ENCODE data around the gene TMEM259. TPM values are rescaled to one million over a fixed set of nuclear protein-coding genes. Genes with fewer than 3 reads are reported as not detected.

TMEM259 gene
- total RNA-seq: 100 to 1,000 TPM; 127 to 161 (median 143) TPM
- 164 TPM for polyA plus RNA-seq
- long read RNA-seq, donor 1, transcript TMEM259-208 (1 exons, 1,637 nt): minor isoform, 26 of 508 reads
- long read RNA-seq, donor 1, transcript TMEM259-202 (11 exons, 2,748 nt): major isoform, 224 of 508 reads
- long read RNA-seq, donor 1, partial matches to known transcripts: 34 of 508 reads
- long read RNA-seq, donor 1, other reads (novel, unspliced or antisense): 221 of 508 reads
- long read RNA-seq, donor 2, transcript TMEM259-208 (1 exons, 1,637 nt): minor isoform, 25 of 294 reads
- long read RNA-seq, donor 2, transcript TMEM259-202 (11 exons, 2,748 nt): major isoform, 115 of 294 reads
- long read RNA-seq, donor 2, partial matches to known transcripts: 25 of 294 reads
- long read RNA-seq, donor 2, other reads (novel, unspliced or antisense): 126 of 294 reads
- long read RNA-seq, donor 3, transcript TMEM259-202 (11 exons, 2,748 nt): major isoform, 88 of 282 reads
- long read RNA-seq, donor 3, transcript TMEM259-208 (1 exons, 1,637 nt): minor isoform, 37 of 282 reads
- long read RNA-seq, donor 3, transcript TMEM259-204 (6 exons, 626 nt): minor isoform, 6 of 282 reads
- long read RNA-seq, donor 3, partial matches to known transcripts: 79 of 282 reads
- long read RNA-seq, donor 3, other reads (novel, unspliced or antisense): 72 of 282 reads
- long read RNA-seq, donor 4, transcript TMEM259-208 (1 exons, 1,637 nt): minor isoform, 38 of 297 reads
- long read RNA-seq, donor 4, transcript TMEM259-202 (11 exons, 2,748 nt): major isoform, 96 of 297 reads
- long read RNA-seq, donor 4, partial matches to known transcripts: 20 of 297 reads
- long read RNA-seq, donor 4, other reads (novel, unspliced or antisense): 143 of 297 reads

GRCh38 chr19:1020868-1021425 is at the start of gene TMEM259:
TSS of gene TMEM259 (minus strand) at chr19:1021123. CDS start at chr19:1020996, 127 bp downstream.
- no peaks in the 10 kb centered on the region for H3K9me3 ChIP-seq (ENCODE audit: control insufficient read depth, low read length)
- ATAC-seq: peak; percentile 90 to 94
- under 1% methylated on average over 68 of the region's 68 CpGs for WGBS
- H3K4me3 ChIP-seq (ENCODE audit: low read length): peak within 1 kb of the TSS; percentile 81
- peaks cover 26% of the 10 kb centered on the region for H3K4me1 ChIP-seq (ENCODE audit: control insufficient read depth, insufficient read depth, low read length)
- H3K27me3 ChIP-seq (ENCODE audit: control insufficient read depth, insufficient read depth): no peaks in the 10 kb centered on the region
- intact Hi-C loops (cut with DNase I): loop anchor here in 1 of 4 donors (10.0 kb wide), 1 partner anchor 84 kb away; the partner anchor contains the start of gene GPX4
- DNase-seq: peak; percentile 97 to 99 (median 99)
- peak within 1 kb of the TSS; percentile 89 for H3K27ac ChIP-seq (ENCODE audit: low read length)

GRCh38 chr19:1070576-1070930 is 49.6 kb upstream of the TMEM259 start:
- WGBS: 18% methylated on average over 21 of the region's 21 CpGs
- H3K4me1 ChIP-seq (ENCODE audit: control insufficient read depth, insufficient read depth, low read length): no peaks in the 10 kb centered on the region
- H3K27ac ChIP-seq (ENCODE audit: low read length): no peak overlapping the region
- no peak for ATAC-seq
- intact Hi-C loops (cut with DNase I): no loop called here
- no peaks in the 10 kb centered on the region for H3K9me3 ChIP-seq (ENCODE audit: control insufficient read depth, low read length)
- H3K27me3 ChIP-seq (ENCODE audit: control insufficient read depth, insufficient read depth): no peaks in the 10 kb centered on the region
- DNase-seq: peak in 1 of 3 donors; percentile 39
- H3K4me3 ChIP-seq (ENCODE audit: low read length): no peak overlapping the region

GRCh38 chr19:1069009-1069779 is 48.3 kb upstream of the TMEM259 start:
- H3K4me3 ChIP-seq (ENCODE audit: low read length): no peak overlapping the region
- no peak overlapping the region for H3K27ac ChIP-seq (ENCODE audit: low read length)
- intact Hi-C loops (cut with DNase I): no loop called here
- DNase-seq (peak; percentile 77 to 90 (median 89)), ATAC-seq (peak; percentile 44 to 70)
- no peaks in the 10 kb centered on the region for H3K9me3 ChIP-seq (ENCODE audit: control insufficient read depth, low read length)
- 41% methylated on average over 25 of the region's 25 CpGs for WGBS
- no peaks in the 10 kb centered on the region for H3K4me1 ChIP-seq (ENCODE audit: control insufficient read depth, insufficient read depth, low read length)
- no peaks in the 10 kb centered on the region for H3K27me3 ChIP-seq (ENCODE audit: control insufficient read depth, insufficient read depth)

DNA sequence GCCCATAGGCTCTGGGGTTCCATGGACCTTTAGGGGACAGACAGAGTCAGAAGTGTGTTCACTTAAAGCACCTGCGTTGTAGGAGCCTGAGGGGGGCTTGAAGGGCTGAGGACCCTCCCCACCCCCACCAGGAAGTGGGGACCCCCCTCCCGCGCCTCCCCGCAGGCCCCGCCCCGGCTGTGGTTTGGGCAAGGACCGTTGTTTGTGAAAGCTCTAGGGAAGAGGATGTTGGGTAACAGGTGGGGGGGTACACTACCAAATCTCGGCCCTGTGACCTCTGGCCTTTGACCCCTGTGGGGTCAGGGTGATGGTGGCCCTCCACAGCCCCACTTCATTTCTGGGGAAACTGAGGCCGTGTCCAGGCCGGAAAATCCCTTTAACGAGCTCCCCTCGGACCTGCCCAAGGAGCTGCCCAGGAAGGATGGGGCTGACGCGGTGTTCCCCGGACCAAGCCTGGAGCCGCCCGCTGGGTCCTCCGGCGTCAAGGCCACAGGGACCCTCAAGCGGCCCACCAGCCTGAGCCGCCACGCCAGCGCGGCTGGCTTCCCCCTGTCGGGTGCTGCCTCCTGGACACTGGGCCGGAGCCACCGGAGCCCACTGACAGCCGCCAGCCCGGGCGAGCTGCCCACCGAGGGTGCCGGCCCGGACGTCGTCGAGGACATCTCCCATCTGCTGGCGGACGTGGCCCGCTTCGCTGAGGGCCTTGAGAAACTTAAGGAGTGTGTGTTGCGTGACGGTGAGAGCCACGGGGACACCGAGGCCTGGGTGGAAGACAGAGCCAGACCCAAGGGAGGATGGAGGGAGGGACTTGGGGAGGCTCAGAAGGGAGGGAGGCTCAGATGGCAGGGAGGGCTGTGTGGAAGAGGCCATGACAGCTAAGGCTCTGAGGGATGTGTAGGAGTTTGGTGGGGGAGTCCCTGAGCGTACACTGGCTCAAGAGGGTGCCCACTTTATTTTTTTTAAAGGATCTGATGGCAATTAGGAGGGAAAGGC is 47.4 kb upstream of the TMEM259 start:
- no peaks in the 10 kb centered on the region for H3K4me1 ChIP-seq (ENCODE audit: control insufficient read depth, insufficient read depth, low read length)

GRCh38 chr19:1067341-1067957 is 46.5 kb upstream of the TMEM259 start:
- 5% methylated on average over 38 of the region's 38 CpGs for WGBS
- peak; percentile 12 to 64 (median 61) for DNase-seq
- intact Hi-C loops (cut with DNase I): no loop called here

More for the DNA sequence above, 47.4 kb upstream of the TMEM259 start:
- intact Hi-C loops (cut with DNase I): no loop called here
- H3K9me3 ChIP-seq (ENCODE audit: control insufficient read depth, low read length): no peaks in the 10 kb centered on the region
- peak overlapping the region; percentile 48 for H3K4me3 ChIP-seq (ENCODE audit: low read length)
- H3K27me3 ChIP-seq (ENCODE audit: control insufficient read depth, insufficient read depth): no peaks in the 10 kb centered on the region
- WGBS: 67% methylated on average over 45 of the region's 45 CpGs
- H3K27ac ChIP-seq (ENCODE audit: low read length): no peak overlapping the region
- DNase-seq (peak; percentile 51 to 84 (median 83)), ATAC-seq (peak in 1 of 2 donors; percentile 6)

GRCh38 chr19:1066748-1067340 is 45.9 kb upstream of the TMEM259 start, which contains the start of gene ARHGAP45:
TSS of gene ARHGAP45 (plus strand) at chr19:1067167. CDS start at chr19:1067406, 239 bp downstream.
- Histone ChIP-seq H3K9me3 (ENCODE audit: control insufficient read depth, low read length) (no peaks in the 10 kb centered on the region), H3K27me3 (ENCODE audit: control insufficient read depth, insufficient read depth) (no peaks in the 10 kb centered on the region), H3K4me3 (ENCODE audit: low read length) (peak within 1 kb of the TSS; percentile 48), H3K27ac (ENCODE audit: low read length) (no peak within 1 kb of the TSS), H3K4me1 (ENCODE audit: control insufficient read depth, insufficient read depth, low read length) (no peaks in the 10 kb centered on the region)
- ATAC-seq: peak; percentile 1 to 8
- DNase-seq: peak; percentile 42 to 84 (median 83)
- intact Hi-C loops (cut with DNase I): no loop called here
- WGBS: 4% methylated on average over 61 of the region's 61 CpGs

More at GRCh38 chr19:1067341-1067957, 46.5 kb upstream of the TMEM259 start:
- Histone ChIP-seq H3K9me3 (ENCODE audit: control insufficient read depth, low read length) (no peaks in the 10 kb centered on the region), H3K4me1 (ENCODE audit: control insufficient read depth, insufficient read depth, low read length) (no peaks in the 10 kb centered on the region), H3K27me3 (ENCODE audit: control insufficient read depth, insufficient read depth) (no peaks in the 10 kb centered on the region), H3K27ac (ENCODE audit: low read length) (no peak overlapping the region), H3K4me3 (ENCODE audit: low read length) (peak overlapping the region; percentile 48)
- peak in 1 of 2 donors; percentile 3 for ATAC-seq

- intact Hi-C loops (cut with DNase I): no loop called here
- 27% methylated on average over 17 of the region's 17 CpGs for whole genome bisulfite sequencing
- H3K4me3 ChIP-seq (ENCODE audit: low read length): no peak overlapping the region
- H3K27ac ChIP-seq (ENCODE audit: low read length): no peak overlapping the region
- H3K27me3 ChIP-seq (ENCODE audit: control insufficient read depth, insufficient read depth): no peaks in the 10 kb centered on the region
- H3K9me3 ChIP-seq (ENCODE audit: control insufficient read depth, low read length): no peaks in the 10 kb centered on the region
- H3K4me1 ChIP-seq (ENCODE audit: control insufficient read depth, insufficient read depth, low read length): no peaks in the 10 kb centered on the region
- ATAC-seq: no peak
- peak in 2 of 3 donors; percentile 55 to 60 for DNase-seq
Measured at GRCh38 chr19:1066251-1066747, 45.4 kb upstream of the TMEM259 start.

- intact Hi-C loops (cut with DNase I): no loop called here
- WGBS: 62% methylated on average over 17 of the region's 17 CpGs
- DNase-seq (peak in 1 of 3 donors; percentile 53), ATAC-seq (no peak)
- Histone ChIP-seq H3K4me3 (ENCODE audit: low read length) (no peak overlapping the region), H3K9me3 (ENCODE audit: control insufficient read depth, low read length) (no peaks in the 10 kb centered on the region), H3K27me3 (ENCODE audit: control insufficient read depth, insufficient read depth) (no peaks in the 10 kb centered on the region), H3K27ac (ENCODE audit: low read length) (no peak overlapping the region), H3K4me1 (ENCODE audit: control insufficient read depth, insufficient read depth, low read length) (no peaks in the 10 kb centered on the region)
Measured at GRCh38 chr19:1065606-1066109, 44.7 kb upstream of the TMEM259 start.

Measured in right cardiac atrium (tissue), 5 donors.